HepG2 (cell line): ENCODE data around the gene SRSF7. TPM values are rescaled to one million over a fixed set of nuclear protein-coding genes. Genes with fewer than 3 reads are reported as not detected.

Experiments used
- BHLHE40 ChIP-seq: IDR thresholded peaks from 2 replicates; pipeline ENCODE4 v1.6.1; 2011; ENCODE audit warnings: low read length, improper control_type of control experiment
- CREM ChIP-seq, 2 experiments: sonication (generic) in 1 of 2; formaldehyde crosslinking in 1 of 2; IDR thresholded peaks; 2 replicates each; pipeline versions ENCODE4 v1.4.0 to v1.6.1; 2016 to 2020; ENCODE audit warnings: antibody characterized with exemption in 1 of 2, mild to moderate bottlenecking in 1 of 2, missing genetic modification reagents in 1 of 2
- KAT8 ChIP-seq: IDR thresholded peaks from 2 replicates; pipeline ENCODE4 v1.6.1; 2016; ENCODE audit warnings: missing genetic modification reagents, missing compliant biosample characterization
- KDM6A ChIP-seq: IDR thresholded peaks from 2 replicates; pipeline ENCODE4 v1.6.1; 2016; ENCODE audit warnings: low read depth
- MBD4 ChIP-seq: IDR thresholded peaks from 2 replicates; pipeline ENCODE4 v1.6.1; 2012; ENCODE audit warnings: low read length, inconsistent platforms, borderline replicate concordance
- MEIS1 ChIP-seq: sonication (generic); formaldehyde crosslinking; IDR thresholded peaks from 2 replicates; pipeline ENCODE4 v1.9.0; 2021; ENCODE audit warnings: mild to moderate bottlenecking, missing genetic modification reagents, moderate library complexity, borderline replicate concordance
- MTA1 ChIP-seq: sonication (generic); formaldehyde crosslinking; IDR thresholded peaks from 2 replicates; pipeline ENCODE4 v1.4.0; 2020; ENCODE audit warnings: missing genetic modification reagents, mild to moderate bottlenecking, borderline replicate concordance
- MYC ChIP-seq: sonication (generic); formaldehyde crosslinking; IDR thresholded peaks from 2 replicates; pipeline ENCODE4 v1.9.0; 2021; ENCODE audit warnings: missing genetic modification reagents, borderline replicate concordance
- NONO ChIP-seq, 2 experiments: fragments of 450-650 bp in 1 of 2; sonication (generic) in 1 of 2; formaldehyde crosslinking in 1 of 2; IDR thresholded peaks in 1 of 2; conservative IDR thresholded peaks in 1 of 2; 2 replicates each; pipeline versions ENCODE4 v1.6.1 to v1.8.0; 2017 to 2022; ENCODE audit warnings: mild to moderate bottlenecking in 1 of 2, missing genetic modification reagents in 1 of 2, moderate library complexity in 1 of 2
- RNF2 ChIP-seq: fragments of 450-650 bp; conservative IDR thresholded peaks from 2 replicates; pipeline ENCODE4 v1.6.1; 2016; ENCODE audit warnings: low read depth
- SIX4 ChIP-seq: sonication (generic); formaldehyde crosslinking; IDR thresholded peaks from 2 replicates; pipeline ENCODE4 v1.4.0; 2020; ENCODE audit warnings: missing genetic modification reagents
- SMAD1 ChIP-seq: sonication (generic); formaldehyde crosslinking; IDR thresholded peaks from 2 replicates; pipeline ENCODE4 v1.4.0; 2020; ENCODE audit warnings: missing genetic modification reagents, low read depth, mild to moderate bottlenecking, borderline replicate concordance
- SRSF4 ChIP-seq: fragments of 200-400 bp; formaldehyde crosslinking; IDR thresholded peaks from one replicate; pipeline ENCODE4 v1.6.1; 2018; ENCODE audit warnings: mild to moderate bottlenecking, low read depth, low read length, moderate library complexity; ENCODE audit not compliant: poor library complexity, severe bottlenecking
- ZNF484 ChIP-seq: sonication (generic); formaldehyde crosslinking; IDR thresholded peaks from 2 replicates; pipeline ENCODE4 v1.5.1; 2020; ENCODE audit warnings: mild to moderate bottlenecking, low read depth, missing genetic modification reagents, borderline replicate concordance
- ZNF543 ChIP-seq: sonication (generic); formaldehyde crosslinking; IDR thresholded peaks from 2 replicates; pipeline ENCODE4 v1.4.0; 2020; ENCODE audit warnings: mild to moderate bottlenecking, missing genetic modification reagents
- ZNF646 ChIP-seq: sonication (generic); formaldehyde crosslinking; IDR thresholded peaks from 2 replicates; pipeline ENCODE4 v1.9.0; 2021; ENCODE audit warnings: mild to moderate bottlenecking, missing genetic modification reagents
- ZNF713 ChIP-seq: sonication (generic); formaldehyde crosslinking; IDR thresholded peaks from 2 replicates; pipeline ENCODE4 v1.4.0; 2020; ENCODE audit warnings: mild to moderate bottlenecking, missing genetic modification reagents
- ZNF747 ChIP-seq: sonication (generic); formaldehyde crosslinking; IDR thresholded peaks from 2 replicates; pipeline ENCODE4 v1.8.1; 2023; ENCODE audit warnings: missing genetic modification reagents, mild to moderate bottlenecking, borderline replicate concordance
- polyA plus RNA-seq, 8 experiments: library from polyadenylated mRNA; depleted of rRNA in 3 of 8; stranded (reverse) in 7 of 8; unstranded in 1 of 8; fragments of >200 nt; fragmentation: Illumina TruSeq in 4 of 8; extraction: Trizol in 4 of 8; gene quantifications; 2 replicates each; pipeline versions ENCODE4 v1.2.1 to v1.2.3, GENCODE V29; 2011 to 2016; ENCODE audit warnings: low read depth in 4 of 8, missing spikeins in 1 of 8, mixed read lengths in 1 of 8; ENCODE audit not compliant: insufficient read depth in 1 of 8
- total RNA-seq, 5 experiments: library from RNA; depleted of rRNA; stranded (reverse); fragments of >200 nt; fragmentation: Illumina TruSeq; extraction: Trizol; gene quantifications; 2 replicates each; pipeline ENCODE4 v1.2.3, GENCODE V29; 2016; ENCODE audit warnings: low read depth in 1 of 5
- TF ChIP-seq, protein P1 (sequence below): sonication (generic); formaldehyde crosslinking; IDR thresholded peaks from 2 replicates; pipeline ENCODE4 v1.4.0; 2020; ENCODE audit warnings: mild to moderate bottlenecking, missing genetic modification reagents
- TF ChIP-seq, protein P2 (sequence below): sonication (generic); formaldehyde crosslinking; IDR thresholded peaks from 2 replicates; pipeline ENCODE4 v1.5.0; 2020; ENCODE audit warnings: missing genetic modification reagents

SRSF7 gene
- total and polyA plus RNA-seq, 2 of the 13 experiments (the other 11 are each of a cell fraction or from before 2014, with no cell fraction given), result 172 to 275 TPM

- TF ChIP-seq ZNF646 (CRISPR knock-in tag) (peak; percentile 59; the same call in 1 of the 2 replicates), CREM (IDR thresholded peaks at IDR 0.05) (peak; percentile 68), CREM (CRISPR knock-in tag; IDR thresholded peaks at IDR 0.05) (peak; percentile 41; the same call in 1 of the 2 replicates), SMAD1 (CRISPR knock-in tag) (peak; percentile 87), MEIS1 (CRISPR knock-in tag) (no peak), MBD4 (no peak), MTA1 (CRISPR knock-in tag) (no peak; the same call in 1 of the 2 replicates), SRSF4 (peak; percentile 58), ZNF747 (CRISPR knock-in tag) (peak; percentile 94; the same call in 1 of the 2 replicates), ZNF713 (CRISPR knock-in tag) (no peak), MYC (CRISPR knock-in tag) (peak; percentile 99), KDM6A (0 out of 2 replicates have a peak, but pooled peaks have one; percentile 7), SIX4 (CRISPR knock-in tag) (peak; percentile 17), ZNF543 (CRISPR knock-in tag) (peak; percentile 85), ZNF484 (no peak; the same call in 1 of the 2 replicates), RNF2 (peak; percentile 66), KAT8 (CRISPR knock-in tag) (peak; percentile 80), NONO (IDR thresholded peaks at IDR 0.05) (no peak), NONO (CRISPR knock-in tag; conservative IDR thresholded peaks at IDR 0.05) (peak; percentile 99), BHLHE40 (0 out of 2 replicates have a peak, but pooled peaks have one; percentile 23)
- TF ChIP-seq, protein P1, sequence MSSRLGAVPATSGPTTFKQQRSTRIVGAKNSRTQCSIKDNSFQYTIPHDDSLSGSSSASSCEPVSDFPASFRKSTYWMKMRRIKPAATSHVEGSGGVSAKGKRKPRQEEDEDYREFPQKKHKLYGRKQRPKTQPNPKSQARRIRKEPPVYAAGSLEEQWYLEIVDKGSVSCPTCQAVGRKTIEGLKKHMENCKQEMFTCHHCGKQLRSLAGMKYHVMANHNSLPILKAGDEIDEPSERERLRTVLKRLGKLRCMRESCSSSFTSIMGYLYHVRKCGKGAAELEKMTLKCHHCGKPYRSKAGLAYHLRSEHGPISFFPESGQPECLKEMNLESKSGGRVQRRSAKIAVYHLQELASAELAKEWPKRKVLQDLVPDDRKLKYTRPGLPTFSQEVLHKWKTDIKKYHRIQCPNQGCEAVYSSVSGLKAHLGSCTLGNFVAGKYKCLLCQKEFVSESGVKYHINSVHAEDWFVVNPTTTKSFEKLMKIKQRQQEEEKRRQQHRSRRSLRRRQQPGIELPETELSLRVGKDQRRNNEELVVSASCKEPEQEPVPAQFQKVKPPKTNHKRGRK, result no peak
- TF ChIP-seq, protein P2, sequence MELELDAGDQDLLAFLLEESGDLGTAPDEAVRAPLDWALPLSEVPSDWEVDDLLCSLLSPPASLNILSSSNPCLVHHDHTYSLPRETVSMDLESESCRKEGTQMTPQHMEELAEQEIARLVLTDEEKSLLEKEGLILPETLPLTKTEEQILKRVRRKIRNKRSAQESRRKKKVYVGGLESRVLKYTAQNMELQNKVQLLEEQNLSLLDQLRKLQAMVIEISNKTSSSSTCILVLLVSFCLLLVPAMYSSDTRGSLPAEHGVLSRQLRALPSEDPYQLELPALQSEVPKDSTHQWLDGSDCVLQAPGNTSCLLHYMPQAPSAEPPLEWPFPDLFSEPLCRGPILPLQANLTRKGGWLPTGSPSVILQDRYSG (CRISPR knock-in tag), result 0 out of 2 replicates have a peak, but pooled peaks have one; percentile 4
Measured at GRCh38 chr2:38750891-38751595, at the start of gene SRSF7 (continued).
